OCI-LY1 (cell line): Measurements from ENCODE around the gene TMEM242.

Experiments
- H2AFZ ChIP-seq: fragments of 200-600 bp; sonication (generic), shearing (Covaris generic); 2 replicates; pipeline ENCODE4 v1.6.0; 2014; ENCODE audit warnings: antibody characterized with exemption, mild to moderate bottlenecking, low read length
- H3F3A ChIP-seq: fragments of 200-600 bp; sonication (generic), shearing (Covaris generic); 2 replicates; pipeline ENCODE4 v1.6.0; 2014; ENCODE audit warnings: mild to moderate bottlenecking, antibody characterized with exemption, low read length, moderate library complexity; ENCODE audit not compliant: insufficient read depth
- H3K27ac ChIP-seq: fragments of 200-600 bp; sonication (generic); 2 replicates; pipeline ENCODE4 v1.5.1; 2014; ENCODE audit warnings: low read length, mixed run types, mild to moderate bottlenecking, low read depth; ENCODE audit not compliant: poor library complexity, severe bottlenecking
- H3K27me3 ChIP-seq: fragments of 200-600 bp; sonication (generic); 2 replicates; pipeline ENCODE4 v1.6.0; 2014; ENCODE audit warnings: antibody characterized with exemption, mild to moderate bottlenecking, low read length, moderate library complexity; ENCODE audit not compliant: insufficient read depth
- H3K36me3 ChIP-seq: fragments of 200-600 bp; sonication (generic); 2 replicates; pipeline ENCODE4 v1.6.1; 2014; ENCODE audit warnings: mild to moderate bottlenecking, antibody characterized with exemption, low read length, moderate library complexity, mixed read lengths; ENCODE audit not compliant: insufficient read depth
- H3K4me1 ChIP-seq: fragments of 200-600 bp; sonication (generic); 2 replicates; pipeline ENCODE4 v1.5.1; 2014; ENCODE audit warnings: mild to moderate bottlenecking, low read length, moderate library complexity; ENCODE audit not compliant: insufficient read depth, severe bottlenecking
- H3K4me2 ChIP-seq: fragments of 200-600 bp; sonication (generic), shearing (Covaris generic); 2 replicates; pipeline ENCODE4 v1.6.1; 2014; ENCODE audit warnings: low read length
- H3K4me3 ChIP-seq: fragments of 200-600 bp; sonication (generic); 2 replicates; pipeline ENCODE4 v1.5.1; 2014; ENCODE audit warnings: low read length, low read depth, mild to moderate bottlenecking, mixed read lengths; ENCODE audit not compliant: poor library complexity, severe bottlenecking
- H3K79me2 ChIP-seq: fragments of 200-600 bp; shearing (Covaris generic); 2 replicates; pipeline ENCODE4 v1.6.1; 2016; ENCODE audit warnings: mixed run types, low read length, mixed read lengths; ENCODE audit not compliant: insufficient read depth
- H3K9ac ChIP-seq: fragments of 200-600 bp; sonication (generic), shearing (Covaris generic); 2 replicates; pipeline ENCODE4 v1.6.1; 2014; ENCODE audit warnings: mild to moderate bottlenecking, low read length, mixed read lengths
- H3K9me2 ChIP-seq: fragments of 200-600 bp; sonication (generic), shearing (Covaris generic); 2 replicates; pipeline ENCODE4 v1.6.1; 2014; ENCODE audit warnings: low read depth, mild to moderate bottlenecking, low read length, mixed read lengths
- H3K9me3 ChIP-seq: fragments of 200-600 bp; shearing (Covaris generic); 2 replicates; pipeline ENCODE4 v1.6.1; 2014; ENCODE audit warnings: low read length, mixed read lengths
- H4K20me1 ChIP-seq: fragments of 200-600 bp; sonication (generic), shearing (Covaris generic); 2 replicates; pipeline ENCODE4 v1.6.0; 2016; ENCODE audit warnings: mild to moderate bottlenecking, low read length; ENCODE audit not compliant: insufficient read depth
- CTCF ChIP-seq: fragments of 200-600 bp; sonication (generic), shearing (Covaris generic); IDR thresholded peaks from 2 replicates; pipeline ENCODE4 v1.5.1; 2017; ENCODE audit warnings: mild to moderate bottlenecking, antibody characterized with exemption, low read length, moderate library complexity, mixed read lengths
- EZH2 ChIP-seq: fragments of 200-600 bp; sonication (generic), shearing (Covaris generic); IDR thresholded peaks from 2 replicates; pipeline ENCODE4 v1.8.0; 2017; ENCODE audit warnings: borderline replicate concordance, mixed run types, mild to moderate bottlenecking, antibody characterized with exemption, low read length, moderate library complexity, mixed read lengths

Gene TMEM242

GRCh38 chr6:157323255-157323965 is at the start of gene TMEM242:
TMEM242 (minus strand) TSS chr6:157323519; CDS start chr6:157323499, 20 bp downstream.
- Histone ChIP-seq H3K9me2 (no peaks in the 10 kb centered on the region), H3K27ac (no peak within 1 kb of the TSS), H3K27me3 (0 out of 2 replicates have a peak, but pooled peaks cover 4% of the 10 kb centered on the region), H3K79me2 (no peaks in the 10 kb centered on the region), H3K4me2 (peak within 1 kb of the TSS; percentile 97), H3K36me3 (peaks cover 6% of the 10 kb centered on the region; the same call in 1 of the 2 replicates), H3K4me1 (peaks cover 15% of the 10 kb centered on the region), H3K4me3 (peak within 1 kb of the TSS; percentile 73), H4K20me1 (no peaks in the 10 kb centered on the region), H3F3A (no peaks in the 10 kb centered on the region), H3K9me3 (no peaks in the 10 kb centered on the region), H3K9ac (peak within 1 kb of the TSS; percentile 72), H2AFZ (peak within 1 kb of the TSS; percentile 88)
- no peak for TF ChIP-seq EZH2
- TF ChIP-seq CTCF: no peak

- Histone ChIP-seq H4K20me1 (no peaks in the 10 kb centered on the region), H3F3A (no peaks in the 10 kb centered on the region), H3K9ac (no peak overlapping the region)
Measured at GRCh38 chr6:157372501-157373280, 49.4 kb upstream of the TMEM242 start.

DNA sequence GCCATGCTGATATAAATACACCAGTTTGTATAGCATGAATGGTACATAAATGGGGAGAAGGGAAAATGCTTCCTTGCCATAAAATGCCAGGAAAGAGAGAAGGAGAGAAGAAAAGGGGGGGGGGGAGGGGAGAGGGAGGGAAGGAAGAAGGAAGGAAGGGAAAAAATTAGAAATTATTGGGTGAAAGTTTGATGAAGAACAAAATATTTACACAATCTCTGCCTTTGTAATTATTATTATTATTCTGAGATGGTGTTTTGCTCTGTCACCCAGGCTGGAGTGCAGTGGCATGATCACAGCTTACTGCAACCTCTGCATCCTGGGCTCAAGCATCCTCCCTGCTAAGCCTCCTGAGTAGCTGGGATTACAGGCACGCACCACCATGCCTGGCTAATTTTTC is 47.4 kb upstream of the TMEM242 start:
- H3K9ac ChIP-seq: no peak overlapping the region
- no peak overlapping the region for H3K4me3 ChIP-seq
- H3K27me3 ChIP-seq: no peaks in the 10 kb centered on the region; the same call in 1 of the 2 replicates
- no peaks in the 10 kb centered on the region for H3K79me2 ChIP-seq
- H3K4me1 ChIP-seq: peaks cover 3% of the 10 kb centered on the region
- no peak overlapping the region for H3K27ac ChIP-seq
- H3K9me3 ChIP-seq: no peaks in the 10 kb centered on the region
- H3K36me3 ChIP-seq: no peaks in the 10 kb centered on the region
- no peaks in the 10 kb centered on the region for H4K20me1 ChIP-seq
- H3K4me2 ChIP-seq: no peak overlapping the region
- H2AFZ ChIP-seq: no peak overlapping the region
- TF ChIP-seq EZH2 (no peak), CTCF (no peak)
- H3F3A ChIP-seq: no peaks in the 10 kb centered on the region
- no peaks in the 10 kb centered on the region for H3K9me2 ChIP-seq

More at GRCh38 chr6:157372501-157373280, 49.4 kb upstream of the TMEM242 start:
- no peaks in the 10 kb centered on the region for H3K79me2 ChIP-seq
- peaks cover 12% of the 10 kb centered on the region for H3K4me1 ChIP-seq
- no peak overlapping the region for H3K4me3 ChIP-seq
- no peaks in the 10 kb centered on the region for H3K9me3 ChIP-seq
- H2AFZ ChIP-seq: no peak overlapping the region
- no peak for TF ChIP-seq CTCF
- no peak for TF ChIP-seq EZH2
- no peak overlapping the region for H3K27ac ChIP-seq
- no peaks in the 10 kb centered on the region for H3K27me3 ChIP-seq
- no peaks in the 10 kb centered on the region for H3K9me2 ChIP-seq
- no peak overlapping the region for H3K4me2 ChIP-seq
- no peaks in the 10 kb centered on the region for H3K36me3 ChIP-seq
